Fibroblast of the aortic adventitia (primary cell): ENCODE measurements around the gene APBA2. TPM values are rescaled to one million over a fixed set of nuclear protein-coding genes. Genes with fewer than 3 reads are reported as not detected.

Experiments
- DNase-seq: peaks from one replicate; pipeline ENCODE4 v3.0.0-alpha.2; 2010; ENCODE audit warnings: low read depth
- H3K4me3 ChIP-seq: 2 replicates; pipeline ENCODE4 v1.5.1; 2011; ENCODE audit warnings: low read depth, mild to moderate bottlenecking, control low read depth, low read length, moderate library complexity
- total RNA-seq: library from RNA; depleted of rRNA; stranded (reverse); fragments of >200 nt; gene quantifications from 2 replicates; pipeline ENCODE4 v1.2.3, GENCODE V29; 2012; ENCODE audit warnings: low replicate concordance
- TF ChIP-seq, protein P1 (sequence below): IDR thresholded peaks from 2 replicates; pipeline ENCODE4 v1.5.1; 2011; ENCODE audit warnings: mild to moderate bottlenecking, low read length, control low read depth, inconsistent platforms; ENCODE audit not compliant: insufficient read depth

Gene APBA2
- total RNA-seq, 1 donor: 1.8 TPM

DNA sequence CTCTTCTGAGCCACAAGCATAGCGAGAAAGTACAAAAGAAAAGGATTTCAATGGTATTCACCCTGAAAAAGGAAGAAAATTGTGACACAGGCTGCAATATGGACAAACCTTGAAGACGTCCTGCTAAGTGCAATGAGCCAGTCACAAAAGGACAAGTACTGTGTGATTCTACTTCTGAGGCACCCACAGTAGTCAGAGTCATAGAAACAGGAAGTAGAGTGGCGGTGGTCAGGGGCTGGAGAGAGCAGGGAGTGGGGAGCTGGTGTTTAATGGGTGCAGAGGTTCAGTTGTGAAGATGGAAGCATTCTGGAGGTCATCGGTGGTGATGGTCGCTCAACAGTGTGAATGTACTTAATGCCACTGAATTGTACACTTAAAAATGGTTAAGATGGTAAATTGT is 180.5 kb downstream of the APBA2 start:
- TF ChIP-seq, protein P1, sequence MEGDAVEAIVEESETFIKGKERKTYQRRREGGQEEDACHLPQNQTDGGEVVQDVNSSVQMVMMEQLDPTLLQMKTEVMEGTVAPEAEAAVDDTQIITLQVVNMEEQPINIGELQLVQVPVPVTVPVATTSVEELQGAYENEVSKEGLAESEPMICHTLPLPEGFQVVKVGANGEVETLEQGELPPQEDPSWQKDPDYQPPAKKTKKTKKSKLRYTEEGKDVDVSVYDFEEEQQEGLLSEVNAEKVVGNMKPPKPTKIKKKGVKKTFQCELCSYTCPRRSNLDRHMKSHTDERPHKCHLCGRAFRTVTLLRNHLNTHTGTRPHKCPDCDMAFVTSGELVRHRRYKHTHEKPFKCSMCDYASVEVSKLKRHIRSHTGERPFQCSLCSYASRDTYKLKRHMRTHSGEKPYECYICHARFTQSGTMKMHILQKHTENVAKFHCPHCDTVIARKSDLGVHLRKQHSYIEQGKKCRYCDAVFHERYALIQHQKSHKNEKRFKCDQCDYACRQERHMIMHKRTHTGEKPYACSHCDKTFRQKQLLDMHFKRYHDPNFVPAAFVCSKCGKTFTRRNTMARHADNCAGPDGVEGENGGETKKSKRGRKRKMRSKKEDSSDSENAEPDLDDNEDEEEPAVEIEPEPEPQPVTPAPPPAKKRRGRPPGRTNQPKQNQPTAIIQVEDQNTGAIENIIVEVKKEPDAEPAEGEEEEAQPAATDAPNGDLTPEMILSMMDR: no peak
- no peak for DNase-seq
- no peak overlapping the region for H3K4me3 ChIP-seq

DNA sequence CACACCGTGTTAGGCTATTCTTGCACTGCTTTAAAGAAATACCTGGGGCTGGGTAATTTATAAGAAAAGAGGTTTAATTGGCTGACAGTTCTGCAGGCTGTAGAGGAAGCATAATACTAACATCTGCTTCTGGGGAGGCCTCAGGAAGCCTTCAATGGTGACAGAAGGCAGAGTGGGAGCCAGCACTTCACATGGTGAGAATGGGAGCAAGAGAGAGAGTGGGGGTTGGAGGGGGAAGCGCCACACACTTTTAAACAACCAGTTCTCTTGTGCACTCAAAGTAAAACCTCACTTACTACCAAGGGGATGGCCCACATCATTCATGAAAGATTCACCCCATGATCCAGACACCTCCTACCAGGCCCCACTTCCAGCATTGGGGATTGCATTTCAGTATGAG is 181.1 kb downstream of the APBA2 start:
- TF ChIP-seq, protein P1: no peak
- H3K4me3 ChIP-seq: no peak overlapping the region
- DNase-seq: no peak

DNA sequence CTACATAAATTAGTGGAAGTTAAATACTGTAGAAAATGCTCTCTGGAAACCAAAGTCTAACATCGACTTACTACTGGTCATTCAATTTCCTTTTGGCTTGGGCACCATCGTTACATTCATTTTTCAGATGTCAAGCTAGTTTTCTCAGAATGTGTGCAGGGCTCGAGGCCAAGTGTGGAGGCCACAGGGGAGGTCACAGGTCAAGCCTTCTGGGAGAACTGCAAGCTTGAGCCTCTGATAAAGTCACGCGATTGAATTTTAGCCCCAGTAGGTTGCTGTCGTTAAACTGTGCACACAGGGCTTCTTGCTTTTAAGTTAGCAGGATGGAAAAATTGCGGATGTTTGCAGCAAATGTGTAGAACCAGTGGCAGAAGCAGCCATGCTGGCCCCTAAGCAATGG is 182.2 kb downstream of the APBA2 start:
- no peak overlapping the region for H3K4me3 ChIP-seq
- TF ChIP-seq, protein P1: no peak
- DNase-seq: peak; percentile 5

DNA sequence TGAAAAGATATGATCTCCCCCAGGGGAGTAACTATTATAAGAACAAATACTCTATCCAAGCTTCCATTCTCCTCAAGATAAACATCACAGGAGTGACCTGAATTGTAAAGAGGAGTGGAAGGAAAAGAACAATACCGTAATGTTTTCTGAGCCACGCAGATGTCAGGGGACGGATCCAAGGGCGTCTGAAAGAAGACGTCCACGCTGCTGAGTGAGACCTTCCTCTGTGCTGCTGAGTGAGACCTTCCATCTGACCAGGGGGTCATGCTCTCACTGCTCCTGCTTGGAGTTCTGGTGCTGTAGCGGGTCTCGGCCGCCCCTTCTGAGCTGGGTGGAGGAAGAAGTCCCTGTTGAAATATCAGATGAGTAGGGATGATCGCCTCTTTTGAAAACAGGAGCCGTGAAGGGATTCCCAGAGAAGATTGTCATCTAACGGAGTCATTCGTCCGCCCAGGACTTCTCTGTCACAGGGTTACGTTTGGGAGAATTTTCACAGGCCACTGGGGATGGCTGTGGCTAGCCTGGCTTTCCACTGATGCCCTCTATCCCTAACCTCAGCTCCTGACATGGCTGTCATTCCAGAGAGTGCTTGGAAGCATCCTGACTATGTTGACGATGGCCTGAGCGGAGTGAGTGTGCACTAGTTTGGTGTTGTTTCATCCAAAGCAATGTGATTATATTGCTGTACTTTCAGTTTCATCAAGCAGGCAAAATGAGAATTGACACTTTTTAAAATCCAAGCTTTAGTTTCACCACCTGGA is 184.9 kb downstream of the APBA2 start:
- no peak overlapping the region for H3K4me3 ChIP-seq

DNA sequence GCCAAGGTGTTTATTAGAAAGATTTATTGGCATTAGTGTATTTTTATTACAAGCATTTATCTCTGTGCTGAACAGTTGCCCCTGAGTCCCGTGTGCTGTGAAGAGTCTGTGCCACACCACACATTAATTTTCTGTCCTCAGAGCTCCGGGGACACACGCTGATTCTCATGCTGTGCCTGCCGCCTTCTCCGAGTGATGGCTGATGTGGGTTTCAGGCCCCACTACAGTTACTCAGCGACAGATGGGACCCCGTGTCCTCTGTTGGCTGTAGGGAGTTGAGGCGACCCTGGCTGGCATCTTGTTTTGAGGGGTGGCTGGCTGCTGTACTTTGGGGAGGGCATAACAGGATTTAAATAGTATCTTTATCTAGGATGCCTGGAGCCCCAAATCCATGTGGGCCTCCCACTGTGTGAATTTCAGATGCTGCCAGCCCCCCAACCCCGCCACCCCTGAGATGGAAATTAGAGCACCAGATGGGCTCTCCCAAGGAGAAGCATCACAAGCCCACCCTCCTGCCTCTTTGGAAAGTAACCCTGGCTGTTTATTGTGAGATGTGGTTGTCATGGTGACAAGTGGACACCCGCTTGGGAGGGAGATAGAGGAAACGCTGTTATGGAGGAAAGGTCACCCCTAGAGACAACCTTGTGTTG is 185.6 kb downstream of the APBA2 start:
- DNase-seq: no peak
- H3K4me3 ChIP-seq: no peak overlapping the region
- TF ChIP-seq, protein P1: no peak

More for the DNA sequence above, 184.9 kb downstream of the APBA2 start:
- TF ChIP-seq, protein P1: no peak
- no peak for DNase-seq

DNA sequence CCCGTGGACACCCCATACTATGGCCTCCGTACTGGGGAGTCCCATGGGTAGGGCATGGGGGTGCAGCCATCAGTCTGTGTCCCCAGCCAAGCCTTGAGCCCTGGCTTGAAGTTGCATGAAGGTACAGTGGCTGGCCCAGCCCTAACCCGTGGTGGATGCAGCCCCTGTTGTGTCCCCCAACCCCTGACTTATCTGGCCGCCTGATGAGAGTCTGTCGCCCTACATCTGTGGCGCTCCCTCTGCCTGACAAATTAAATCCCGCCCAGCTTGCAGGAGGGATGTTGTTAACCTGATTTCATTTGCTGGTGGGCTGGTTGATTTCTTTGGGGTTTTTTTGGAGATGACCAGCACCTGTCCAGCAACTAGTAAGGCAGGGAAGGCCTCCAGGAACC is 186.1 kb downstream of the APBA2 start:
- DNase-seq: no peak
- H3K4me3 ChIP-seq: no peak overlapping the region
- TF ChIP-seq, protein P1: no peak
